ENCODE data around the gene ZACN.

ZACN gene

DNA sequence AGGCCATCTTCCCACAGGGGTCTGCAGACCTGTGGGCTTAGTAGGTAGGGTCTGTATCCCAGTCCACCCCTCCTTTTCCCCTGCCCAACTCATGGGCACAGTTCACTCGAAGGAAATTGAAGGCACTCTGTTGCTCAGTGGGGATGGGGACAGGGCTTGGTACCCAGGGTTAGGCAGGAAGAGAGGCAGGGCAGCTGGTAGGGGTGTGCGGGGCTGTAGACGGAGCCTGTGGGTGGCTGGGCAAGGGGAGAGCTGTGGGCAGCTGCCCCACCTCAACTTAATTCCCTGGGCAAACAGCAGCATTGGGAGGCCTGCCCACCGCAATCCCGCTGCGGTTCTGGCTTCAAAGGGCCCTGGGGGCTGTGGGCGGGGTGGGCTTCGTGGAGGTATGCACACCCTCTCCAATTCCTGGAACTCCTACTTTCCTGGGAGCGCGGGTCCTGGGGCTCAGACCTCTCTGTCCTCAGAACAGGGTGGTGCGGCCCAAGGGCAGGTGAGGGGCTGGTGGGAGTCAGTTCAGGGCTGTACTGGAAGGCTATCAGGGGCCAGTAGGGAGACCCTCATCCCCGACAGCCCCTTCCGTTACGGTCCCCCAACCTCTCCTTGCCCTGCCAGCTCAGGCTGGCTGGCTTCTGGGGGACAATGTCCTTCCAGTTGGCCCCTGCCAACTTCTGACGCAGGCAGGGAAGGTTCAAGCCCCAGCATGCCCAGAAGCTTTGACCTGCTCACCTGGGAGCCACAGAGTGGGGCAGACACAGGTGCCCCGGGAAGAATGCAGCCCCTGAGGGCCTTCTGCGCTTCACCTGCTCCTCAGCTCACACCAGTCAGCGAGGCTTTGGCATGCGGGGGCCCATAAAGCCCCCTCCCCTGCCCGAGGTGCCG is 53.0 kb downstream of the ZACN start:
- Histone ChIP-seq H3K27ac (ENCODE audit: low read depth, low read length) (no peak overlapping the region), H3K27me3 (ENCODE audit: control insufficient read depth in 5 of 5, insufficient read depth in 4 of 5, low read length in 5 of 5) (peaks cover 19 to 48% (median 44%) of the 10 kb centered on the region in 5 donors)

More for the DNA sequence above, 53.0 kb downstream of the ZACN start:
- Histone ChIP-seq H3K9me3 (ENCODE audit: control insufficient read depth in 5 of 5, low read length in 5 of 5) (no peaks in the 10 kb centered on the region), H3K9ac (ENCODE audit: low read length in 5 of 5) (no peak overlapping the region), H3K4me1 (ENCODE audit: control insufficient read depth in 5 of 5, insufficient read depth in 5 of 5, low read length in 5 of 5) (peaks cover 2 to 33% (median 12%) of the 10 kb centered on the region in 5 donors), H3K4me3 (ENCODE audit: low read depth in 1 of 5, low read length in 5 of 5) (no peak overlapping the region), H3K36me3 (ENCODE audit: control insufficient read depth in 5 of 5, insufficient read depth in 5 of 5, low read length in 5 of 5) (no peaks in the 10 kb centered on the region)

Data from subcutaneous abdominal adipose tissue (tissue), 5 donors.